ENCODE data around the gene BCAR1. TPM values are rescaled to one million over a fixed set of nuclear protein-coding genes. Genes with fewer than 3 reads are reported as not detected.

BCAR1 gene
- total RNA-seq, 1 donor from 2014 or later = 182 TPM

DNA sequence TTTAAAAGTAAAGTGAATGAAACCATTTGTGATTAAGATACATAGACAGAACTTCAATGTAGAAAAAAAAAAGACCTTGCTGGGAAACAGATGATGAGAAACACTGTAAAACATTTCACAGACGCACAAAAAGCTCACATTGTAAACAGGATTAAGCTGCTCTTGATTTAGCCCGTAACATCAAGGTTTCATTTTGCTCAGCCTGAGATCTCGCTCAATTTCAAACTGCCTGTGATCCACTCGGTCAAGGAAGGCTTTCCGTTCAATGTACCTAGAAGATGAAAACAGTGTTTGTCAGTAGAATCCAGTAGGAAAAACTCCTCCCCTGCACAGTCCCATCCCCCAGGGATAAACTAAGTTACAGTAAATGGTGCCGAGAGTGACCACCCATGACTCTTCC, 42.3 kb upstream of the BCAR1 start:
- no peak for DNase-seq (ENCODE audit: low spot score)
- peak overlapping the region; percentile 7 for H3K27ac Mint-ChIP-seq (ENCODE audit: unreplicated experiment)
- peaks cover 31% of the 10 kb centered on the region for H3K36me3 Mint-ChIP-seq (ENCODE audit: low read depth, unreplicated experiment)
- H3K4me1 Mint-ChIP-seq (ENCODE audit: unreplicated experiment) = peaks cover 11% of the 10 kb centered on the region
- no peaks in the 10 kb centered on the region for H3K9me3 Mint-ChIP-seq (ENCODE audit: unreplicated experiment)
- H3K27me3 Mint-ChIP-seq (ENCODE audit: unreplicated experiment) = peaks cover under 1% of the 10 kb centered on the region
- H3K4me3 Mint-ChIP-seq (ENCODE audit: unreplicated experiment) = no peak overlapping the region
- TF ChIP-seq, protein P1, sequence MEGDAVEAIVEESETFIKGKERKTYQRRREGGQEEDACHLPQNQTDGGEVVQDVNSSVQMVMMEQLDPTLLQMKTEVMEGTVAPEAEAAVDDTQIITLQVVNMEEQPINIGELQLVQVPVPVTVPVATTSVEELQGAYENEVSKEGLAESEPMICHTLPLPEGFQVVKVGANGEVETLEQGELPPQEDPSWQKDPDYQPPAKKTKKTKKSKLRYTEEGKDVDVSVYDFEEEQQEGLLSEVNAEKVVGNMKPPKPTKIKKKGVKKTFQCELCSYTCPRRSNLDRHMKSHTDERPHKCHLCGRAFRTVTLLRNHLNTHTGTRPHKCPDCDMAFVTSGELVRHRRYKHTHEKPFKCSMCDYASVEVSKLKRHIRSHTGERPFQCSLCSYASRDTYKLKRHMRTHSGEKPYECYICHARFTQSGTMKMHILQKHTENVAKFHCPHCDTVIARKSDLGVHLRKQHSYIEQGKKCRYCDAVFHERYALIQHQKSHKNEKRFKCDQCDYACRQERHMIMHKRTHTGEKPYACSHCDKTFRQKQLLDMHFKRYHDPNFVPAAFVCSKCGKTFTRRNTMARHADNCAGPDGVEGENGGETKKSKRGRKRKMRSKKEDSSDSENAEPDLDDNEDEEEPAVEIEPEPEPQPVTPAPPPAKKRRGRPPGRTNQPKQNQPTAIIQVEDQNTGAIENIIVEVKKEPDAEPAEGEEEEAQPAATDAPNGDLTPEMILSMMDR (IDR thresholded peaks at IDR 0.05; ENCODE audit: unreplicated experiment) = no peak

DNA sequence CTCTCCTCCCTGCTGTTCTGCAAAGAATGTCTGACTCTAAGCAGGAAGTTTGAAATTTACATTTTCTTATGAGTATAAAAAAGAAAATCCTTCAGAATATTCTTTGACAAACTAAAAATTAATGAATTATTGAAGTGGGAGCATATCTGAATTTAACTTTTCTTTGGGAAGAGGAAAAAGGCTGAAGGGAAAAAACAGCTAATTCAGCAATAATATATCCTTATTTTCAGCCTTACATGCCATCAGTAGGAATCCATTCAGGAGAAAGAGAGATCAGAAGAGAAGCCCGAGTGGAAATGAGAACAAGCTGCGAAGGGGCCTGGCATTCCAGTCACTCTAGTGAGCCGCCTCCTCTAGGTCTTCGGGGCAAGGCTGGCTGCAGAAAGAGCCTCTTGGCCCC, 41.7 kb upstream of the BCAR1 start:
- Mint-ChIP-seq H3K4me3 (ENCODE audit: unreplicated experiment) (no peak overlapping the region), H3K27ac (ENCODE audit: unreplicated experiment) (no peak overlapping the region), H3K4me1 (ENCODE audit: unreplicated experiment) (peaks cover 17% of the 10 kb centered on the region), H3K9me3 (ENCODE audit: unreplicated experiment) (no peaks in the 10 kb centered on the region), H3K36me3 (ENCODE audit: low read depth, unreplicated experiment) (peaks cover 36% of the 10 kb centered on the region), H3K27me3 (ENCODE audit: unreplicated experiment) (peaks cover 4% of the 10 kb centered on the region)
- TF ChIP-seq, protein P1 (IDR thresholded peaks at IDR 0.05; ENCODE audit: unreplicated experiment) = no peak
- DNase-seq (ENCODE audit: low spot score) = no peak

DNA sequence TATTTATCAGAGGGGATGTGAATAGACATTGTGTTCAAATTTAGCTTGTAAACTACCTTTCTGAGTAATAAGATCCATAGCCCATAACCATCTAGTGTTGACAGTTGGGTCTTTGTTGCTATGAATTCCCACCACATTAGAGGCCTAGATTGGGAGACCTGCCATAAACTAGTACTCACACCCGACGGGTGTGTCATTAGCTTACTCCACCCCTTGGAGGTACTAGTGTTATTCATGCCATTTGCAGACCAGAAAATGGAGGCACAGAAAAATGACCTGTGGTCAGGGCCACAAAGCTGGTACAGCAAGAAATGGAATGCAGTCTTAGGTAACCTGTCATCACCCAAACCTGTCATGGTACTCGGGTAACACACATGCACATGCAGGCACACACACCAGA, 41.3 kb upstream of the BCAR1 start:
- TF ChIP-seq, protein P1 (IDR thresholded peaks at IDR 0.05; ENCODE audit: unreplicated experiment) = no peak
- Mint-ChIP-seq H3K4me1 (ENCODE audit: unreplicated experiment) (peaks cover 22% of the 10 kb centered on the region), H3K27ac (ENCODE audit: unreplicated experiment) (no peak overlapping the region), H3K4me3 (ENCODE audit: unreplicated experiment) (no peak overlapping the region), H3K9me3 (ENCODE audit: unreplicated experiment) (no peaks in the 10 kb centered on the region), H3K36me3 (ENCODE audit: low read depth, unreplicated experiment) (peaks cover 36% of the 10 kb centered on the region), H3K27me3 (ENCODE audit: unreplicated experiment) (peaks cover 4% of the 10 kb centered on the region)
- no peak for DNase-seq (ENCODE audit: low spot score)

DNA sequence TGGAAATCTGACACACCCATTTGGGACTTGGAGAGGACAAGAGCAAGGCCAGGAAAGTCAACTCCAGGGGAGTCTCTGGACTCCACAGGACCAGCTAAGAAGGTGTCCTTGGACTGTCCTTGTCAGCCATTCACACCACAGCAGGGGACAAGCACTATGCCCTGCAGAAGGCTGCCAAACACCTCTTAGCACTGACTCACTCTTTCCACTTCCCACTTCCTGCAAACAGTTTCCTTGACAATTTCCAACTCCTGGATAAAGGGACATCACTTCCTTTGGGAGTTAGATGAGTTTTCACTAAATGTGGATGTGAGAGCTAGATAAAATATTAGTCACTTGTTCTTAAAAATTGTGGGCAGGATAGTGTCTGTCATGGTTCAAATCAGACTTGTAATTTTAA, 37.8 kb upstream of the BCAR1 start:
- TF ChIP-seq, protein P1 (IDR thresholded peaks at IDR 0.05; ENCODE audit: unreplicated experiment) = no peak
- no peak for DNase-seq (ENCODE audit: low spot score)
- H3K27ac Mint-ChIP-seq (ENCODE audit: unreplicated experiment) = peak overlapping the region; percentile 84
- no peaks in the 10 kb centered on the region for H3K9me3 Mint-ChIP-seq (ENCODE audit: unreplicated experiment)
- no peak overlapping the region for H3K4me3 Mint-ChIP-seq (ENCODE audit: unreplicated experiment)
- H3K36me3 Mint-ChIP-seq (ENCODE audit: low read depth, unreplicated experiment) = peaks cover 45% of the 10 kb centered on the region
- H3K4me1 Mint-ChIP-seq (ENCODE audit: unreplicated experiment) = peaks cover 22% of the 10 kb centered on the region
- H3K27me3 Mint-ChIP-seq (ENCODE audit: unreplicated experiment) = peaks cover 4% of the 10 kb centered on the region

DNA sequence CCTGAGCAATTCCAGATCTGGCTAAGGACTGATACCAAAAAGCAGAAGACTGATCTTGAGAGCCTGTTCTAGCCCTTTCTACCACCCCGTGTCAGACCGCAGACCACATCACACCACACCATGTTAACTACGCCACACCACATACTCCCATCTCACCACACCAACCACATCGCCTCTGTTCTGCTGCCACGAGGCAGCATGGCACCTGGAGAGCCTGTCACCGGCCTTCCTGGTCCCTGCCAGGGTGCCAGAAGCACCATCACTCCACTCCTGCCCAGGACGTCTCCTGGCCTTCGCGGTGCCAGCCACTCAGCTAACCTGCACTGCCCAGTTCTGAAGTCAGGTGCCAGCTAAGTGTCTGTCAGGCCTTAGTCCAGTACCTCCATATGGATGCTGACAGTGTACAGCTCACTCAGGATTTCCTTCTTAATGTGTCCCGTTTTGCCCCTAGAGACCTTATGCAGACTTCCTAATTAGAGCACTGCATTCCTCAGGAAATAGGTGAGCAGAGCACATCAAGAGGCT, 37.2 kb upstream of the BCAR1 start:
- Mint-ChIP-seq H3K4me1 (ENCODE audit: unreplicated experiment) (peaks cover 22% of the 10 kb centered on the region), H3K36me3 (ENCODE audit: low read depth, unreplicated experiment) (peaks cover 41% of the 10 kb centered on the region), H3K27ac (ENCODE audit: unreplicated experiment) (peak overlapping the region; percentile 84), H3K9me3 (ENCODE audit: unreplicated experiment) (no peaks in the 10 kb centered on the region), H3K4me3 (ENCODE audit: unreplicated experiment) (peak overlapping the region; percentile 24), H3K27me3 (ENCODE audit: unreplicated experiment) (peaks cover 4% of the 10 kb centered on the region)
- TF ChIP-seq, protein P1 (IDR thresholded peaks at IDR 0.05; ENCODE audit: unreplicated experiment) = no peak
- DNase-seq (ENCODE audit: low spot score) = no peak

All from endothelial cell (in vitro differentiated cells).